ENCODE data around the gene DIS3L2.
"Not testable (repeated sequence)": the region's sequence is repeated elsewhere in the genome, so short reads cannot be mapped to it uniquely, and the experiment has no call there.

Gene DIS3L2

DNA sequence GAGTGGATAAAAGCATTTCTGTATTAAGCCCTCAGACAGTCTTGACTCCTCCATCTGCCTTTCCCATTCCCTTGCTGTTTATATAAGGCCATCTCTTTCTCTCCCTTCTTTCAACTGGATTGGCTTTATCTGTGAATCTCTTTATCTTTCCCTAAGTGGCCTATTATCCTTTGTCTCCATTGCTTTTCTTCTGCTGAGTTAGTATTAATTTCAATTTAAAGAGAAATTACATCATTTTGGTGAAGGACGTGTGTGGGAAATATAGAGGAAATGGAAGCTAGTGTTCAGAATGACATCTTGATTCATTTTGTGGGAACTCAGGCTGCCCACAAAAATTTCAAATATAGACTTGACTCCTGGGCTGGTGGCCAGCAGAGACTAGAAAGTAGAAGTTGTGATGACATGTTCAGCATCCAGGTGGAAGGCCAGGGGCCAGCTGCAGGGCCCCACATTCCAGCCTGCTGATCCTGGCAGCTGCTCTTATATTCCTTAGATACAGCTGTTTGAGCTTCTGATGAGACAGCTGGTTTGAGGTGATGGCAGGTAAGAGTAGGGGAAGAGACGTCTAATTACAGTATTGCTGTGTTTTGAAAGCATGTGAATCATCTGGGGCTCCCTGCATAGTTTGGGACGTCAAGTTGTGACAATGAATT lies 52.3 kb downstream of the DIS3L2 start:
- no peak for FAIRE-seq

GRCh38 chr2:232014681-232015080 lies 53.2 kb downstream of the DIS3L2 start:
- no peak for FAIRE-seq

DNA sequence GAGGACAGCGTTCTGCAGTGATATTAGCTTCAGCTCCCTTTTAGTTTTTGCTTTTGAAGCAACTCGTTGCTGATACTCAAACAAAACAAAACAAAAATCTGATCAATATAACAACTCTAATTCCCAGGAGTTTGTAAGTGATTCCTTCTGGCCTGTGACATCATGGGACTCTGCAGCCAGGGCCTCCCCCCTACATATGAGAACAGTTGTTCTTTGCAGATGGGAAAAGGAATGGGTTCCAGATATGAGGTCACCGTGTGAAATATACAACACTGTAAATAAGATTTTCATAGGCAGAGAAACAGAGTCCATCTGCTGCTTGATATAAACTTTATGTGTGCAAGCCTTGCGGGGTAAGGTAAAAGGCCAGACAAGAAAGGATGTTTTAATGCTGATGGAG lies 56.7 kb downstream of the DIS3L2 start:
- no peak for FAIRE-seq

DNA sequence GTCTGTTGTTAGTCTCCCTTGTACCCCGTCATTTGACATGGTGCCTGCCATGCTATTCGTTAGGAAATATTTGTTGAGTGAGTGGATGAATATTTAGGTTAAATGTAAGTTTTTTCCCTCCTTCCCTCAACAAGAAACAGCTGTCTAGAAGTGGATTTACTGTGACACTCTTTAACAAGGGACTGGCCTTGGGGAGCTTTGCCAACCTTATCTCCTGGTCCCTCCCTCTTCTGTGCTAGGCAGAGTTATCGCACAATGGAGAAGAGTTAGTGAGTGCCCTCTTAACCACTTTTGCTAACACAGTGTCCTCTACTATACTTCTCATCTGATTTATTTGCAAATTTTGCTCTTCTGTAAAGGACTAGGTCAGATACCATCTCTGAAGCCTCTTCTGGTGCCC lies 61.2 kb downstream of the DIS3L2 start:
- FAIRE-seq, result no peak

- no peak for FAIRE-seq
Measured at GRCh38 chr2:232023426-232023825, 61.9 kb downstream of the DIS3L2 start.

DNA sequence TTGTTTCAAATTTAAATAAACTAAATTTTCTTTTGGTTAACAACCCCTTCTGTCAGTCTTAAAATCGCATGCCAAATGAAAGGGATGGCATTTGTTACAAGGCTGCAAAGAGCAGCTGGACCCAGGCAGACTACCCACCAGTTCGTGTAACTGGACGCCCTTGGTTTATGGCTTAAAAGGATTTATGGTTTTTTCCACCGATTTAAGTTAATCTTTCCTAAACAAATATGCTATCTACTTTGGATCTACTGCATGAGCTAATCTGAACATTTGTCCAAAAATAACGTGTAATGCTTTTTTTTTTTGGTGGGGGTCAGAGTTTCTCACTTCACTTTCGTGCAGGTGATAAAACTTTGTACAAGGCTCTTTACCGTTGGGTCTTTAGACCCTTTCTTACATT lies 62.9 kb downstream of the DIS3L2 start:
- no peak for FAIRE-seq

DNA sequence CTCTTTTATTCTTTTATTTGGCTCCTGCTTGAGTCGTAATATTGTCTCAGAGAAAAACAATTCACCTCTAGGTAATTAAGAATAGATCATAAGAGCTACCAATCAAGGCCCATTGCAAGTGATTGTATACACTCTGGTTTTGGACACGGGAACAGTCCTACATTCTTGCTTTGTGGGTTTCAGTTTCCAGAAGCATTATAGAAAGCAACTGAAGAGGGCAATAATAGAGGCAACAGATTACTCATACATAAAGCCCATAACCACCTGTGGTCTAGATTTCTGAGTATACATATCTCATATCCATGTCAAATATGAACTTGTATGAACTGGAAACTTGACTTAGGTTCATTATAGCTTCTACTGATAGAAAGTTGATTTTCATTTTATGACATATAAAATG lies 65.4 kb downstream of the DIS3L2 start:
- FAIRE-seq, result no peak

DNA sequence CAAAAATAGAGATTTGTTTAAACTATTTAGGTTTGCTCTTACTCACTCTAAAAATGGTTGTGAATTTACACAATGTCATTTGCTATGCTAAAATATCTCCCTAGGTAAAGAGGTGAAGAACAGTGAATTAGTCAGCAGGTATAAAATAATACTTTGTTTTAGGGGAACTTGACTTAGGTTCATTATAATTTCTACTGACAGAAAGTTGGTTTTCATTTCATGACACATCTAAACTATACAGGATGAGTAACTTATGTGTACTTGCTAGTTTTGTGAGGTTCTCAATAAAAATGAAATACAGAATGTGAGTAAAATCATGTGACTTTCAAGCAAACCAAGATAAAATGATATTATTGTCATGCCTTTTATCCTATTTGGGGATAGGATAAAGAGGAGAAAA lies 66.0 kb downstream of the DIS3L2 start:
- FAIRE-seq, result no peak

DNA sequence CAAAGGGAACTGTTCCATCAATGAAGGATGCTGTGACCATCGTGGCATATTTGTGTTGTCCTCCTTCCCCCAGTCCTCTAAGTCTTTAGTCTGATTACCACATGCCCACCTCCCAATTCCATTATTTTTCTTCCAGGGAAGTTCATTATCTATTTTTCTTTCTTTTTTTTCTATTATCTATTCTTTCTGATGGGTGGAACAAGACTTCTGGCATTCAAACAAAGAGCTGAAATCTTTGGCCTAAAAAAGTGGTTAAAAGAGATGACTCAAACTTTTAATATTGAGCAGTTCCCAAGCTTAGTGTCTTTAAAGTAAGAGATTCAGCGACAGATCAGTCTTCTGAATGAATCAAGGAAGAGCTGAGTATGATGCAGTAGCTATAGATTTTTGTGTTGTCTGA lies 66.6 kb downstream of the DIS3L2 start:
- no peak for FAIRE-seq

DNA sequence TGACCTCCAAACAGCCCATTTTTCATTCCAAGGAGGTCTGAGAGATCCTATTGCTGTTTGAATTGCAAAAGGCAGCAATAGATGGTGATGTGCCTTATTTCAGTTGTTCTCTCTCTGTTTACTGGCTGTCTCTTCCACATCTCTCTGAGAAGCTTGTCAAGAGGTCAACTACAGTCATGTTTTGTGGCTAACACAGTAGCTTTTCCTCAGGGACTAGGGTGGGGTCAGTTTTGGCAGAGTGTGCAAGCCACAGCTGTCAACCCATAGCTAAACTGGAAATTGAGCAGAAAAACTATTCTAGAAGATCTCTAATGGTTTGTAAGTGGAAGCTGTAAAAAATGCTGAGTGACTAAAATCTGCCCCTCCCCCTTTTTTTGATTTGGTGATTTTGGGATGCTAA lies 67.1 kb downstream of the DIS3L2 start:
- FAIRE-seq, result no peak

DNA sequence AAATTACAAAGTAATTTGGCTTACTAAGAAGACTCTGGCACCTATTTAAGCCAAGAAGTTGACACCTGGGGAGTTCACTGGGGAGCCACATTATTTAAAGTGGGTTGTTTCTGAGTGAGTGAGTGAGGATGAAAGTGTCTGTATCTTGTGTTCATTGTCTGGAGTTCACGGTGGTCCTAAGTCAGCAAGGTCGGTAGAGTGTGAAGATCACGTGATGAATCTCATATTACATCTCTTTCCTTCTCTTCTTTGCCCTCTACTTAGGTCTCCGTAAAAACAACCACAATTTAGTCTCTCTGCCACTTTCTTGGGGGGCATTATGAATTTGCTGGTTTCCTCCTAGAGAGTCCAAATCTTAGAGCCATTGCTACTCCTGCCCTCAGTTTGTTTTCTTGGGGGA lies 67.8 kb downstream of the DIS3L2 start:
- FAIRE-seq, result no peak

GRCh38 chr2:232030229-232030628 lies 68.7 kb downstream of the DIS3L2 start:
- no peak for FAIRE-seq

DNA sequence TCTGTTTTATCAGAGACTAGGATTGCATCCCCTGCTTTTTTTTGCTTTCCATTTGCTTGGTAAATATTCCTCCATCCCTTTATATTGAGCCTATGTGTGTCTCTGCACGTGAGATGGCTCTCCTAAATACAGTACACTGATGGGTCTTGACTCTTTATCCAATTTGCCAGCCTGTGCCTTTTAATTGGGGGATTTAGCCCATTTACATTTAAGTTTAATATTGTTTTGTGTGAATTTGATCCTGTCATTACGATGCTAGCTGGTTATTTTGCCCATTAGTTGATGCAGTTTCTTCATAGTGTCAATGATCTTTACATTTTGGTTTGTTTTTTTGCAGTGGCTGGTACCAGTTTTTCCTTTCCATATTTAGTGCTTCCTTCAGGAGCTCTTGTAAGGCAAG lies 73.8 kb downstream of the DIS3L2 start:
- not testable (repeated sequence) for FAIRE-seq

DNA sequence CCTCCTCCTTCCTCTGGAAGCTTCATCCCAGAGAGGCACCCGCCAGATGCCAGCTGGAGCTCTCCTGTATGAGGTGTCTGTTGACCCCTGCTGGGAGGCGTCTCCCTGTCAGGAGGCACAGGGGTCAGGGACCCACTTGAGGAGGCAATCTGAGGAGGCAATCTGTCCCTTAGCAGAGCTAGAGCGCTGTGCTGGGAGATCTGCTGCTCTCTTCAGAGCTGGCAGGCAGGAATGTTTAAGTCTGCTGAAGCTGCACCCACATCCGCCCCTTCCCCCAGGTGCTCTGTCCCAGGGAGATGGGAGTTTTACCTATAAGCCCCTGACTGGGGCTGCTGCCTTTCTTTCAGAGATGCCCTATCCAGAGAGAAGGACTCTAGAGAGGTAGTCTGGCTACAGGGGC lies 75.4 kb downstream of the DIS3L2 start:
- not testable (repeated sequence) for FAIRE-seq

GRCh38 chr2:232038251-232038880 lies 76.9 kb downstream of the DIS3L2 start:
- FAIRE-seq, result no peak

- FAIRE-seq, result no peak
Measured at GRCh38 chr2:232038881-232039485, 77.5 kb downstream of the DIS3L2 start.

- FAIRE-seq, result no peak
Measured at GRCh38 chr2:232042911-232043574, 81.5 kb downstream of the DIS3L2 start.

DNA sequence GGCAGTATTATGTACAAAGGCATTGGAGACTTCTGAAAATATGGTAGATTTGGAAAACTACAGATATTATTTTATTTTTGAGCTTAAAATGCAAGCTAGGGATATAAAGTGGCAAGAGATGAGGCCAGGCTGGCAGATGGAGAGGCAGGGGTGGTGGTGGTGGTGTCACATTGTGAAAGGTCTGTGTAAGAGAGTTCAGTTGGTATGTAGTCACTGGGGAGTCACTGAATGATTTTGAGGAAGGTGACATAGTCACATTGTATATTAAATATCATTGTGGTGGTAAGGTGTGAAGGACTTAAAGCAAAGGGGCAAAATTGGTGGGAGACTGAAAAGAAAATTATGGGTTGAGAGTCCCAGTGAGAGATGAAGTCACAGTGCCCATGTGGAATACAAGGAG lies 82.5 kb downstream of the DIS3L2 start:
- FAIRE-seq, result no peak

GRCh38 chr2:232049350-232049749 lies 87.8 kb downstream of the DIS3L2 start:
- no peak for FAIRE-seq

- no peak for FAIRE-seq
Measured at GRCh38 chr2:232052591-232052990, 91.1 kb downstream of the DIS3L2 start.

- FAIRE-seq, result no peak
Measured at GRCh38 chr2:232053777-232054176, 92.3 kb downstream of the DIS3L2 start.

DNA sequence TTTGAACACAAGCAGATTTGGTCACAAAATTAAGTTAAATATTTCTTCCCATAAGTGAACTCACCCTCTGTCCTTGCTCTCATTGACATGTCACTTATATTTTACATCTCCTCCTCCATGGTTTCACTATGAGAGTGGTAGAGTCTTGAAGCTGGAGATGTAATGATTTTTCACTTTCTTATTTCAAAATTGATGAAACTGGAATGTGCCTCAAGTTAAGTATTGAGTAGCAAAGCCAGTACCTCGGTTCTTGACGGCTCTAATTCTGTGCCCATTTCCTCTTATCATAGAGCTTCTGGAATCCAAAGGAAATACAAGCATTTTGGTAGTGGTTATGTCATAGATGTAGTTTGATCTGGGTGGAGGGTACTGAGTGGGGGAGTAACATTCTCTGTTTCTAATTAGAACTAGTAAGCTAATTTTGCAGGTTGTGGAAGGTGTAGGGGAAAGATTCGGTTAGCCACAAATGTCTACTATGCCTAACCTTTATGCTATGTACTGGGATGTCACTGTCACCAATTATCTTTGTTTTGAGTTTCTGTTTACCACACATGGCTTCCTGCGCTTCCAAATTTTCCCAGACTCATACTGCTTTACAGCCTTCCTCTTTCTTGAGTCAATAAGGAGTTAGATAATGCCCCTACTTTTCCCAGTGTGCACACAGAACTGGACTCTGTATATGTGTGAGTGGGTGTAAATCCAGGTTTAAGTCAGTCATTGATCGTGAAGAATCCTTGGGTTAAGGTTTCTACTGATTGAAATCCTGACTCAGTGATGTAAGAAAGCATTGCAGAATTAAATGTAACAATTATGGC lies 96.8 kb downstream of the DIS3L2 start:
- FAIRE-seq, result no peak

GRCh38 chr2:232058931-232059330 lies 97.4 kb downstream of the DIS3L2 start:
- FAIRE-seq, result no peak
